ENCODE measurements around the gene RASA3. TPM values are rescaled to one million over a fixed set of nuclear protein-coding genes. Genes with fewer than 3 reads are reported as not detected.

Gene RASA3
- total RNA-seq, 1 donor from 2014 or later: 41.1 TPM

DNA sequence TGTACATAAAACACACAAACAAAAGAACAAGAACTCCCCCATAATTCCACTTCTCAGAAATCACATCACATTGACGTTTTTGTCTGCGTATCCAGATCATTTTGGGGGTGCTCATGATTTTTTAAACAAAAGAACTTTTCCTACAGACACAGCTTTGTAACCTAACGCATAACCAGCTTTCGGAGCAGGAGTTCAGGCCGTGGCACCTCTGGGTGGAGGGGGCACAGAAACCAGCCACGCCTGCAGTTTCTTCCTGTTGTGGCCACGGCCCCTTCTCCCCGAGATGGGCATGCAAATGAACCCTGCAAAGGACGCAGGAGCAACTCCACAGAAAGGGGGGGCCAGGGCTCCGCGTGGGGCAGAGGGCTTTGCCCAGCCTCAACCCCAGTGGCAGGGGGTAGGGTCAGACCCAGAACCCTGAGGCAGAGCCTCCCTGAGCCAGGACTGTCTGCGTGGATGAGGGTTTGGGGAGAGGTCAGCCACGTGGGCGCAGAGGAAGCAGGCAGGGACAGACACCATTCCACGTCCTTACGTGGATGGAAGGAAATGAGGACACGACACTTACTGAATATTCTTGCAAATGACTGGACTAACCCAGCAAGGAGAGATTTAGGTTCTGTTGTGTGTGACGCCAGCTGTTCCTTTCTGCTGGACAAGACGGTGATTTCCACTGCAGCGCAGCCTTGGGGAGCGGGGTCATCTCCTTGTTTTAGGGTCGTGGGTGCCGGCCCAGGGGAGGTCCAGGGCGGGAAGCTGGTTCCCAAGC is 64.4 kb downstream of the RASA3 start:
- Histone ChIP-seq H3K4me3 (ENCODE audit: insufficient read depth, low read depth, low read length) (no peak overlapping the region), H3K36me3 (ENCODE audit: insufficient read depth, low read length) (peaks cover 3% of the 10 kb centered on the region), H4K20me1 (ENCODE audit: insufficient read depth, low read length) (peaks cover 30% of the 10 kb centered on the region), H3K9ac (ENCODE audit: low read length) (peak overlapping the region; percentile 53), H3K4me2 (ENCODE audit: low read length) (peak overlapping the region; percentile 69), H2AFZ (ENCODE audit: low read depth, low read length) (no peak overlapping the region), H3K9me3 (ENCODE audit: insufficient read depth, low read depth, low read length) (no peaks in the 10 kb centered on the region), H3K27me3 (ENCODE audit: insufficient read depth, low read length) (no peaks in the 10 kb centered on the region), H3K27ac (ENCODE audit: low read depth, low read length) (peak overlapping the region; percentile 96), H3K4me1 (ENCODE audit: insufficient read depth, low read length) (peaks cover 66% of the 10 kb centered on the region), H3K79me2 (ENCODE audit: insufficient read depth, low read length) (peaks cover 75% of the 10 kb centered on the region)
- Mint-ChIP-seq H3K9me3 (ENCODE audit: unreplicated experiment) (peaks cover 3% of the 10 kb centered on the region), H3K4me3 (ENCODE audit: unreplicated experiment) (peak overlapping the region; percentile 54), H3K27ac (ENCODE audit: unreplicated experiment) (peak overlapping the region; percentile 55), H3K36me3 (ENCODE audit: low read depth, unreplicated experiment) (peaks cover 14% of the 10 kb centered on the region), H3K27me3 (ENCODE audit: low read depth, unreplicated experiment) (no peaks in the 10 kb centered on the region), H3K4me1 (ENCODE audit: low read depth, unreplicated experiment) (peaks cover 51% of the 10 kb centered on the region)
- FAIRE-seq: no peak
- TF ChIP-seq CTCF (IDR thresholded peaks at IDR 0.05; ENCODE audit: insufficient read depth, low read depth, low read length): no peak
- no peak for TF ChIP-seq EZH2 (IDR thresholded peaks at IDR 0.05; ENCODE audit: insufficient read depth, low read length)
- no peak for DNase-seq (ENCODE audit: low read depth)

DNA sequence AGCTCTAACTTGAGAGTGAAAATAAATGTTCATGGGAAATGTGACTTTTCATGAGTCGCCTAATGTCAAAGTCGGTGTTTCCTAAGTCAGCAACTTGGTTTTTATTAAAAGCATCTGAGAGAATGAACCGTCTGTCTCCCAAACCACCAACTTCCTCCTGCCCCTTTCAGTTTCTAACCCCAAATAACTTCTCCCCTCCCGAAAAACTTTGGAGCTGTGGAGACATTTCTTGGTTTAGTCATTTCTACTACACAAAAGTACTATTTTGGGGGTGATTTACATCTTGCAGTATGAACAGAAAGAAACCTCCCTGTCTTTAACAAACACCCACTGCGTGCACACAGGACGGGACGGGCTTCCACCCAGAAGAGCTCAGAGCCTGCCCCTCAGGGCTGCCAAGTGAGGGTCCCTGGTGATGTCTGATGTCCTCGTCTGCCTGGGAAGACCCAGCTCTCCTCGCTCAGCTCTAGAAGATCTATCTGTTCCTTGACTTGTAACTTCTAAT is 65.0 kb downstream of the RASA3 start:
- peaks cover 70% of the 10 kb centered on the region for H3K4me1 ChIP-seq (ENCODE audit: insufficient read depth, low read length)
- no peak overlapping the region for H2AFZ ChIP-seq (ENCODE audit: low read depth, low read length)
- Mint-ChIP-seq H3K9me3 (ENCODE audit: unreplicated experiment) (peaks cover 3% of the 10 kb centered on the region), H3K36me3 (ENCODE audit: low read depth, unreplicated experiment) (peaks cover 13% of the 10 kb centered on the region), H3K27ac (ENCODE audit: unreplicated experiment) (peak overlapping the region; percentile 55), H3K4me1 (ENCODE audit: low read depth, unreplicated experiment) (peaks cover 56% of the 10 kb centered on the region), H3K27me3 (ENCODE audit: low read depth, unreplicated experiment) (no peaks in the 10 kb centered on the region), H3K4me3 (ENCODE audit: unreplicated experiment) (peak overlapping the region; percentile 54)
- H3K79me2 ChIP-seq (ENCODE audit: insufficient read depth, low read length): peaks cover 75% of the 10 kb centered on the region
- H3K27ac ChIP-seq (ENCODE audit: low read depth, low read length): peak overlapping the region; percentile 96
- peak; percentile 66 for FAIRE-seq
- peaks cover 3% of the 10 kb centered on the region for H3K36me3 ChIP-seq (ENCODE audit: insufficient read depth, low read length)
- no peak overlapping the region for H3K4me3 ChIP-seq (ENCODE audit: insufficient read depth, low read depth, low read length)
- H3K9ac ChIP-seq (ENCODE audit: low read length): peak overlapping the region; percentile 47
- TF ChIP-seq EZH2 (IDR thresholded peaks at IDR 0.05; ENCODE audit: insufficient read depth, low read length) (no peak), CTCF (IDR thresholded peaks at IDR 0.05; ENCODE audit: insufficient read depth, low read depth, low read length) (no peak)
- H4K20me1 ChIP-seq (ENCODE audit: insufficient read depth, low read length): peaks cover 29% of the 10 kb centered on the region
- DNase-seq (ENCODE audit: low read depth): peak; percentile 53
- H3K9me3 ChIP-seq (ENCODE audit: insufficient read depth, low read depth, low read length): no peaks in the 10 kb centered on the region
- no peaks in the 10 kb centered on the region for H3K27me3 ChIP-seq (ENCODE audit: insufficient read depth, low read length)
- peak overlapping the region; percentile 69 for H3K4me2 ChIP-seq (ENCODE audit: low read length)

DNA sequence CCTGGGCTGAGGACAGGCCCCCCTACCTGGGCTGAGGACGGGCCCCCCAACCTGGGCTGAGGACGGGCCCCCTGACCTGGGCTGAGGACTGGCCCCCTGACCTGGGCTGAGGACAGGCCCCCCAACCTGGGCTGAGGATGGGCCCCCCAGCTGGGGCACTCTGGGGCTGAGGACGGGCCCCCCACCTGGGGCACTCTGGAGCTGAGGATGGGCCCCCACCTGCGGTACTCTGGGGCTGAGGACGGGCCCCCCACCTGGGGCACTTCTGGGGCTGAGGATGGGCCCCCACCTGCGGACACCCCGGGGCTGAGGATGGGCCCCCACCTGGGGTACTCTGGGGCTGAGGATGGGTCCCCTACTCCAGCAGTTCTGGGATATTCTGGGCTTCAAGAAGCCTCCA is 65.5 kb downstream of the RASA3 start:
- Histone ChIP-seq H3K4me2 (ENCODE audit: low read length) (peak overlapping the region; percentile 69), H3K4me1 (ENCODE audit: insufficient read depth, low read length) (peaks cover 66% of the 10 kb centered on the region)
- FAIRE-seq: no peak

More for the DNA sequence above, 65.5 kb downstream of the RASA3 start:
- Histone ChIP-seq H3K4me3 (ENCODE audit: insufficient read depth, low read depth, low read length) (no peak overlapping the region), H4K20me1 (ENCODE audit: insufficient read depth, low read length) (peaks cover 28% of the 10 kb centered on the region), H3K9ac (ENCODE audit: low read length) (peak overlapping the region; percentile 47), H3K9me3 (ENCODE audit: insufficient read depth, low read depth, low read length) (no peaks in the 10 kb centered on the region), H3K27me3 (ENCODE audit: insufficient read depth, low read length) (no peaks in the 10 kb centered on the region), H3K27ac (ENCODE audit: low read depth, low read length) (peak overlapping the region; percentile 96), H3K36me3 (ENCODE audit: insufficient read depth, low read length) (peaks cover 3% of the 10 kb centered on the region), H3K79me2 (ENCODE audit: insufficient read depth, low read length) (peaks cover 76% of the 10 kb centered on the region), H2AFZ (ENCODE audit: low read depth, low read length) (no peak overlapping the region)
- Mint-ChIP-seq H3K36me3 (ENCODE audit: low read depth, unreplicated experiment) (peaks cover 10% of the 10 kb centered on the region), H3K9me3 (ENCODE audit: unreplicated experiment) (peaks cover 3% of the 10 kb centered on the region), H3K4me1 (ENCODE audit: low read depth, unreplicated experiment) (peaks cover 58% of the 10 kb centered on the region), H3K27me3 (ENCODE audit: low read depth, unreplicated experiment) (no peaks in the 10 kb centered on the region), H3K4me3 (ENCODE audit: unreplicated experiment) (no peak overlapping the region), H3K27ac (ENCODE audit: unreplicated experiment) (peak overlapping the region; percentile 55)
- TF ChIP-seq EZH2 (IDR thresholded peaks at IDR 0.05; ENCODE audit: insufficient read depth, low read length) (no peak), CTCF (IDR thresholded peaks at IDR 0.05; ENCODE audit: insufficient read depth, low read depth, low read length) (no peak)
- no peak for DNase-seq (ENCODE audit: low read depth)

Data from astrocyte (in vitro differentiated cells and primary cell).